HG02588 (cell line): Measurements from ENCODE around the gene UBE2D1.

Source experiments
- ATAC-seq: cut with Tn5 transposase; IDR thresholded peaks from one replicate; pipeline ENCODE4 v1.9.1; 2021; ENCODE audit warnings: mild to moderate bottlenecking, moderate library complexity; ENCODE audit not compliant: unreplicated experiment

UBE2D1 gene

DNA sequence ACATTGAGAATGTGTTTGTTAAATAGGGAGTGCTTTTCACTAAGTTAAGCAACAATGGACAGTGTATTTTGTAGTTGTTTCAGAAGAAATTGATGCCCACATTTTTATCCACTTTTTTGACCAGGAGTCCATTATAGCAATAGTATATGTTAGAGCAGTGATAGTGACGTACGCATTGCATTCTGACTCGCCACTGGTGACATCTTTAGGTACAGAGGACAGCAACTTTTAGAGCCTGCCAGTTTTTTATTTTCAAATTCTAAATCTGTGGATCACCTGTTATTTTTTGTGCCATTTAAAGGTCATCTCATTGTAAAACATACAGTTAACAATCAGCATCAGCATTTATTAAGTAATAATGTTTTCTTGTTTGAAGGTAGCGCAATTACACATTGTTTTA, 1.4 kb downstream of the UBE2D1 start:
- ATAC-seq = no peak

DNA sequence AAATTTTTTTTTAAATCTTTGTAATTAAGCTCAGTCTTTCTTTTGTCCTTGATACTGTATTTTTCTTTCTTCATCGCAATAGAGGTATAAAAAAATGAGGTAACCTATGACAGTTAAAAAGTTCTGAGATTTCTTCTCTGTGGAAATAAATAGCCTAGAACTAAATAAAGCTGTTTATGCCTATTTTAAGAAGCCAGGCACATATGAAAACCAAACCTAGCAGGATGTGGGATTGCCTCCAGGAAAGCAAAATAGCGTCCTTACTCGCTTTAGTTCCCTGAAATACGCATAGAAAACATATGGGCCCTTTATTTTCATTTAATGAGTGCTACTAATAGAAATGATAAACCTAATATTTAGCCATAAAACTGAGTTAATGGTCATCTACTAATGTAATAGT, 6.6 kb downstream of the UBE2D1 start:
- ATAC-seq = no peak

DNA sequence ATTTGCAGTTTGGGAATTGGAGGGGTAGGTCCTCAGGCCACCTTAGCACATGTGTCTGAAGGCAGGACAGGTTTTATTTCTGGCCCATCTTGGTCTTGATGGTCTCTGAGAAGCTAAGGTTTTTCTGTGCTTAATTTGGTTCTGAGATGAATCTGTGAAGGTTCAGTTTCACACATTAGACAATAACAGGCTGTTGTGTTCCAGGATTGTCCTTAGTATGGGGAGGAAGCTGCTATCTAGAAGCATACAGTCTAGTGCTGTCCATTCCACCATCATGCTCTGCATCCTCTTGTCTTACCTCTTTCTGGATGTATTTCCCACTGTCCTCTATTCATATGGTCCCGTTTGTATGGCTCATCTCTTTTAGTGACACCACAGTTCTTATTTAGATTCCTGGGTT, 7.1 kb downstream of the UBE2D1 start:
- ATAC-seq = peak; percentile 46

DNA sequence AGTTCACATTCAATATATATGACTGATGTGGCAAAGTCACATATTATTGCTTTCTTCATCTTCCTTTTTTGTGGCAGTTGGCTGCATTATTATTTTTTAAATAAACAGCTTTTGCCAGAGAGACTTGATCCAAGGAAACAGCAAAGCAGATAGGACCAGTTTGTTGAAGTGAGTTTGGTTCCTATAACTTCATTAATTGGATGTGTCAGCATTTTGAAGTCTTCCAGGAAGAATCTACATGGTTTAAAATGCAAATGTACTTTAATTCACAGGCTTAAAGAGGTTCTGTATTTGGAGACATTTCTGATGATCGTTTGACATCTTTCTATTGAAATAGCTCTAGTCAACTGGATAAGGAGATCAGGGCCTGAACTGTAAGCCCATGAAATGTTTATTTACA, 13.2 kb downstream of the UBE2D1 start:
- no peak for ATAC-seq

DNA sequence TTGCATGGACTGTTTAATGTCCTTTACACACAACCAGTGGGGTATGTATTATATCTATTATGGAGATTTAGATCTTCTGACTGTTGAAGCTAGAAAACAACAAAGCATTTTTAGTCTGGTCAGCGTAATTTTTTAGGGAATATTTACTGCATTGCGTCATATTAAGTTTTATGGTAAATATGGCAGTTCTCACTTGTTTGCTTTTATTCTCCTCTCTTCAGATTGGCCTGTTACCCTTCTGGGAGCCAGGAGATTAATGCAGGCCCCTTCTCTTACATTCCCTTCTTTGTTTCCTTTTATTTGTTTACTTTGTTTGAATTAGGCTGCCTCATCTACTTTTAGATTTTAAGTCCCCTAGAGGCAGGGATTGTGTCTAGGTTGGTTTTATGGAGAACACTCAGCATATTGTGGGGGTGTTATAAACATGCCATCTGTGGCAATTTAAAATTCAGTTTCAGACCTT, 13.8 kb downstream of the UBE2D1 start:
- no peak for ATAC-seq

DNA sequence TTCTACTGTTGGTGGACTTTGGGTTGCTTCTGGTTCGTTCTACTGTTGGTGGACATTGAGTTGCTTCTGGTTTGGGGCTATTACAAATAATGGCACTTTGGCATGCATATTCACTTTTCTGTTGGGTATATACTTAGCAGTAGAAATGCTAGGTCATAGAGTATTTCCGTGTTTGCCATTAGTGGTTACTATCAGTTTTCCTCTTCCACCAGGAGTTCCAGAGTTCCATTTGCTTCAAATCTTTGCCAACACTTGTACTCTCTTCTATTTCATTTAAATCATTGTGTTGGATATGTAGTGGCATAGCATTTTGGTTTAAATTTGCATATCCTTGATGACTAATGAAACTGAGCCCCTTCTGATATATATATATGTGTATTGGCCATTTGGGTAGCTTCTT, 15.2 kb downstream of the UBE2D1 start:
- ATAC-seq = no peak

DNA sequence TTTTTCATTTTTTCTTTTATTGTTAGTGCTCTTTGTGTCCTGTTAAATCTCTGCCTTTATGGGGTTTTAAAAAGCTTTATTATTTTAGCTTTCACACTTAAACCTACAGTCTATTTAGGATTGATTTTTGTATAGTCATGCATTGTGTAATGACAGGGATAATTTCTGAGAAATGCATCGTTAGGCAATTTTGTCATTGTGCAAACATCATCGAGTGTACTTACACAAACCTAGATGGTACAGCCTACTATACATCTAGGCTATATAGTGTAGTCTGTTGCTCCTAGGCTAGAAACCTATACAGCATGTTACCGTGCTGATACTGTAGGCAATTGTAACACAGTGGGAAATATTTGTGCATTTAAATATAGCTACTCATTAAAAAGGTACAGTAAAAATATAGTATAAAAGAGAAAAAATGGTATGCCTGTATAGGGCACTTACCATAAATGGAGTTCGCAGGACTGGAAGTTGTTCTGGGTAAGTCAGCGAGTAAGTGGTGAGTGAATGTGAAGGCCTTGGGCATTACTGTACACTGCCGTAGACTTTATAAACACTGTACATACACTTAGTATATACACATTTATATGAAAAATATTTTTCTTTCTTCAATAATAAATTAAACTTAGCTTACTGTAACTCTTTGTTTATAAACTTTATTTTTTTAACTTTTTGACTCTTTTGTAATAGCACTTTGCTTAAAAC, 16.0 kb downstream of the UBE2D1 start:
- ATAC-seq = no peak

DNA sequence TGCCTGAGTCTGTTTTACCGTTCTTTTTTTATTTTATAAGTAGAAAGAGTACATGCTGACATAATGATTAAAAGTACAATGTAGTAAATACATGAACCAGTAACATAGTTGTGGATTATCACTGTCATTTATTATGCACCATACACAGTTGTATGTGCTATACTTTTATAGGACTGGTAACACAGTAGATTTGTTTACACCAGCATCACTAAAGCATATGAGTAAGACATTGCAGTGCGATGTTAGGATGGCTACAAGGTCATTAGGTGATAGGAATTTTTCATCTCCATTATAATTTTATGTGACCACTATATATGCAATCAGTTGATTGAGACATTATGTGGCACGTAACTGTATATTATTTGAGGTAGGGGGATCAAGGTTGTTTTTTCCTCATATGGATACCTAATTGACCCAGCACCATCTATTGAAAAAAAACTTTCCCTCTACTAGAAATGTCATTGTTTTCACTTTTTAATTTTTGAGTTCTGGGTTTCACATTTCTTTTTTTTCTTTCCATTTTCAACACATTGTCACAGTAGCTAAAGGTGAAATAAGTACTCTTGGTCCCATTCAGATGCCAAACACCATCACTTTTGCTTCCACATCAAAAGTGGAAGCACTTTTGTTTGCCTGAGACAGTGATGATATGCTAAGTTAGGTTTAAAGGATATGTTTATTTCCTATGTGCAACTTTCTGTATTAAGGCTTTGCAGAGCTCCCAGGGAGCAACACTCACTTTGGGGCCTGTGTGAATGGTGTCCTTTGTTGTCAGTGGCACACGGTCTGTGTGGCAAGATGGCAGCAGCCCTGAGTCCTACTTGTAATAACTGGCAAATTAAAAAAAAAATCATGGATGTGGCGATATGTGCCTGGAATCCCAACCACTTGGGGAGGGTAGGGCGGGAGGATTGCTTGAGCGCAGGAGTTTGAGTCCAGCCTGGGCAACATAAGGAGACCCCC, 17.1 kb downstream of the UBE2D1 start:
- no peak for ATAC-seq

DNA sequence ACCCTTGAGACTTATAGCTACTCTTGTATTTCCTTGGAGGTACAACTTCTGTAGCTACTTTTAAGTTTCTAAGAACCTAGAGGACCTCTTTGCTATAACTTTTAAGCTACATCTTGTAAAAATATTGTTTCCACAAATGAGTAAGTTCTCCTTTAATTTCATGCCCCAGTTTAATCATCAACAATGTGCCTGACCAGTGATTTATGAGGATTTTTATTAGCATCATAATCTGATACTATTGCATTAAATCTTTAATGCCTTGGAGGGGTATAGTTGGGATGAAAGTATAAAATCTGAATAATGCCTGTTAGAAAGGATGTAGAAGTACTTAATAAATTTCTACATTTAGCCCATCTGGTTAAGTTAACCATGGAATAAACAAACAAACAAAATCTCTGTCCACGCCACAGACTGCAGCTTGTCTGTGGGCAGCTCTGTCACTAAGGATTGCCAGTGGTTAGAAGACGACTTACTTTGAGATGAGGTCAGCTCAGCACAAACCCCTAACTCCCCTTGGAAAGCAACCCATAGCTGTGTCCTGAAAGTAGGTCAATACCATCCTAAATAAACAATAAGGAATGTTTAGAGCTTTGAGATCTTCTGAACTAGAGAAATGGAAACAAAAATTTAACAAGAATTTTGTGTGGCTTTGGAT, 18.3 kb downstream of the UBE2D1 start:
- ATAC-seq = no peak

DNA sequence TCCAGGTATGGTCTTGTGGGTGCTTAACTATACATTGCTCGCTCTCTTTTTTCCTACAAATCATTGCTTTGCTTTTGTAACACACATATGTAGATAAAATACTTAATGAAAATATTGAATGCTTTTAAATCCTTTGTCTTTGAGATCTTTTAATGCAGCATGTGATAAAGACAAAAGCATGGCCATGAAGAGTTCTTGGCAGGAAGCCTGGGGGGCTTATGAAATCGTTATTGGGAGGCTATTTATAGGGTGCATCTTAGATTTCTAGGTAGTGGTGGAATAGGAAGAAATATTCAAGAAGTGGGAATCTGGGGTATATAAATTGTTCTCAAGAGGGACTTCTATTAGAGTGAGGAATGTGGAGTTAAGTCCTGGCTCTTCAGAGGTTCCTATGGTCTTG, 21.9 kb downstream of the UBE2D1 start:
- ATAC-seq = no peak

DNA sequence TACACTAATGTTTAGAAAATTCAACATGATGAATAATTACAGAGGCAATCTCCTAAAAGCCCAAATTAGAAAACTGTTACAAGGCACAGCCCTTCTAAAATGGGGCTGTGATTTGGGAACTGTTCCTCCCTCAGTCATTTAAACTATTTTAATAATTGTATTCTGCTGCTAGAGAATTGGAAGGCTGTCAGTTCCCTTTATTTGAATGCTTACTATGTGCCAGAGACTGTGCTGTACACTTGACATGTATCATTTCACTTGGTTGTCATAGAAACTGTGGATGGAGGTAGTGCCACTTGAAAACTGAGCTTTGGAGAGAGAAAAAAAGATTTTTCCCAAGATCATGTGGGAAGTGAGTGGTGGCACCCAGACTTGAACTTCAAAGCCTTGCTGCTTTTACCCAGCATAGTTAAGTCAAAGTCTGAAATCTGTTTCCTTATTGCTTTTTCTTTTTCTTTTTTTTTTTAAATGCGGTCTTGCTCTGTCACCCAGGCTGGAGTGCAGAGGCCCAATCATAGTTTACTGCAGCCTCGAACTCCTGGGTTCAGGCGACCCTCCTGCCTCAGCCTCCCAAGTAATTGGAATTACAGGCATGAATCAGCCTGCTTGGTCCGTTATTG, 23.6 kb downstream of the UBE2D1 start:
- ATAC-seq = no peak

DNA sequence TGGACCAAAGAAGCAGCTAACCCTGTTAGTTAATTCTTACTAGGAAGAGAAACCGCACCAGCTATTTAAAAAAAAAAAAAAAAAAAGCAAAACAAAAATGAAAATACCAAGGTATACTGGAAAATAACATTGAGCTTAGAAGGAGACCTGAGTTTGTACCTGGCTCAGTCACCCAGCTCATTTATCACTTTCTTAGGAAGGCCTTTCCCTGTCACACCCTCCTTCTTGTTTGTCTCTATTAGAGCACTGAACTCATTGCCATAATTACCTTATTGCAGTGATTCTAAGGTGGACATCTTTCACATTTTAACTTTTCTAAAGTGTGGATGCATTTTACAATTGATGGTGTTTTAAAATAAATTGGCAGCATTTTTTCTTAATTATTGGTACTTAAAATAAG, 24.1 kb downstream of the UBE2D1 start:
- ATAC-seq = no peak

DNA sequence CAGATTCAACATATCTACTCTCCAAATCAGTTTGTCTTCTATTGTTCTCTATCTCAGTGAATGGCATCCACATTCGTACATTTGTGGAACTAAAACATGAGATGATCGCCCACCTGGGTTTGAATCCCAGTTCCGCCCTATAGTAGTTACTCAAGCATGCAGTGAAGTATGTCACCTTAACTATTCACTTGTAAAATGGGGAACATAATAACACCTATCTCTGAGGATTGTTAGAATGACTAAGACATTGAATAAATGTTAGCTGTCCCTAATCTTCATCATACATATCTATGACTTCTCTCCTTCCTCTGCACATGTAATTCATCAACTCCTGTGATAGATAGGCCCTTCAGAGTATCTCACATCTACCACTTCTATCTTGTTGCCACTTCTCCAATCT, 24.7 kb downstream of the UBE2D1 start:
- no peak for ATAC-seq

DNA sequence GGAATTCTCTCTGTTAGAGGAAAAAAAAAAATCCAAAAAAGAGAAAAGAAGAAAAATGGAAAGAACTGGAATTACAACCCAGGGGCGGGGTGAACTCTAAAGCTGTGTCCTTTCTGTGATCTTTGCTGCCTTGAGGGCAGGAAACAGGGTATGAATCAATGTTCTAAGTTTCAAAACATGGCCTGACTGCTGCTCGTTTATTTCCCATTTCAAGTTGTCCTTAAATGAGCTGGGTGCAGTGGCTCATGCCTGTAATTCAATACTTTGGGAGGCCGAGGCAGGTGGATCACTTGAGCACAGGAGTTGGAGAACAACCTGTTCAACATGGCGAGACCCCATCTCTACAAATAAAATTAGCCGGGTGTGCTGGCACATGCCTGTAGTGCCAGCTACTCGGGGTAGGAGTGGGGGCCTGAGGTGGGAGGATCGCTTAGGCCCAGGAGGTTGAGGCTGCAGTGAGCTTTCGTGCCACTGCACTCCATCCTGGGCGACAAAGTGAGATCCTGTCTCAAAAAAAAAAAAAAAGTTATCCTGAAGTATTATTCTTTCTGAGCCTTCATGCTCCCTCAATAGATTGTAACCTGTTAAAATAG, 25.7 kb downstream of the UBE2D1 start:
- no peak for ATAC-seq

DNA sequence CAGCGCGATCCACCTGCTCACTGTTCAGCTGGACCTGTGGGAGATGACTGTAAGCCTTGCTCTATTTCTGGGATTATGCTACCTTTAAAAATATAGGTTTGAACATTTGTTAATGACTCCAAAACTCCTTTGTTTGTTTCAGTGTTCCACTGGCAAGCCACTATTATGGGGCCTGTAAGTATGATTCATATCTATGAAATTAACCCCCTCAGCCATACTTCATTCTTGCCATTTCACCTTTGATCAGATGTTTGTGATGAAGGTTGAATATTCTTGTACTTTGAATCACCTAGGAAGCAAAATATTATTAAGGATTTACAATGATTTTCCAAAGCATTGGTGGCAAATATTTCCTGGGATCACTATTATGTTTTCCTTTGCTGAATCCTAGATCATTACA, 26.5 kb downstream of the UBE2D1 start:
- no peak for ATAC-seq

DNA sequence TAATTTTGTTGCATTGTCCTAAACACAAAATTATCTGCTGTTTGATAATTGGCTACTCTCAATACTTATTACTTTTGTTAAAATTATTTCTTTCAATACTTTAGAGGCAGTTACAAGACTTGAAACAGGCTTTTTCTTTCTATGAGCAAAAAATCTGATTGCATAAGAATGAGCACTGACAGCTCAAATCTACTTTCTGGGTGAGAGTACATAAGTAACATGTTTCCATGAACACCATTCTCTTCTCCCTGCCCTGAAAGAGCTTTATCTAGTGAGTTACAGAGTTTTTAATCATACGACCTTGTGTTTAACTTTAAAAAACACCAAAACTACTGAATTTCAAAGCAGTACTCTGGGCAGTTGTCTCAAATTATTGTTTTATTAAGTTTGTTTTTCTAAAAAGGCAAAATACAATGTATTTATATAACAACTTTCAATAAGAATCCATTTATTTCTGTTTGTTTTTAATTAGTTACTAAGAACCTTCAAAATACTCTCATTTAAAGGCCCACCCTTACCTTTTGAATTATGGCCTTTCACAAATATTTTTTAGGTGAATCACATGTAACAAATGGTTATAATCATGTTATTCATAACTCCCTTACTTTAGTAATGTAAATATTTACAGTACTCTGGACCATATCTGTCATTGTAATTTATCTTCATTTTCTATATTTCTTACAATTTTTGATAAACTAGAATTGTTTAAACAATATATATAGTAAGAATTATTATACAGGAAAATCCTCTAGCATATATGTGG, 27.4 kb downstream of the UBE2D1 start:
- no peak for ATAC-seq

DNA sequence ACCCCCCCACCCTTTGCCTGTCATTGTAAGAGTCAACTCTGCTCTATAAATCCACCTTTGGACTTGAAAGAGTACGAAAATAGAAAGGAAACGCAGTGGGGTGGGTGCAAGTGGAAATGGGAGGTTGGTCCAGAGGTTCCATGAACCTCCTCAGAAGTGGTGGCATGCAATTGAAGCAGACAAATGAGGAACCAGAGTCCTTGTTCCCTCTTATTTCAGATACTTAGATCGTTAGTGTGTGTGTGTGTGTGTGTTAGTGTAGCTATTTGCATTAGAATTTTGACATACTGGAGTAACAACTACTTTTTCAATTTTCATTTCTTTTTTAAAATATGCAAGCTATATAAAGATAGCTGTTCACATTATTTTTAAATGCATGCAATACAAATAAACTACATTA, 32.3 kb downstream of the UBE2D1 start:
- no peak for ATAC-seq

DNA sequence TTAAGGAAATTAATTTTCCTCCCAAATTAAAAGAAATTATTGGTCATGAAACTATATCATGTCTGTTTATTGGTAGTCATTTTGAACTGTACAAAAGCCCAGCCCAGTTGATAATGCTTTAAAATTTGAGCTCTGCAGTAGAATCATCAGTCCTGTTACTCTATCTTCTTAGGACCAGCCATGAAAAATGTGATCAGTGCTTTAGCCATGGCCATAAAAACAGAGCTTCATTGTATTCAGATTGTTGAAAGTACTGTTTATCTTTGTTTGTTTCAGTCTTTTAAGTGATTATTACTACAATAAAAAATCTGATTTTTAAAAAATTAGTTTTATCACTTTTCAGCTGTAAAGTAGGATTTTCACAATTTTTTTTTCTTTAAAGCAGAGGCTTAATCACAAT, 36.7 kb downstream of the UBE2D1 start:
- ATAC-seq = no peak

DNA sequence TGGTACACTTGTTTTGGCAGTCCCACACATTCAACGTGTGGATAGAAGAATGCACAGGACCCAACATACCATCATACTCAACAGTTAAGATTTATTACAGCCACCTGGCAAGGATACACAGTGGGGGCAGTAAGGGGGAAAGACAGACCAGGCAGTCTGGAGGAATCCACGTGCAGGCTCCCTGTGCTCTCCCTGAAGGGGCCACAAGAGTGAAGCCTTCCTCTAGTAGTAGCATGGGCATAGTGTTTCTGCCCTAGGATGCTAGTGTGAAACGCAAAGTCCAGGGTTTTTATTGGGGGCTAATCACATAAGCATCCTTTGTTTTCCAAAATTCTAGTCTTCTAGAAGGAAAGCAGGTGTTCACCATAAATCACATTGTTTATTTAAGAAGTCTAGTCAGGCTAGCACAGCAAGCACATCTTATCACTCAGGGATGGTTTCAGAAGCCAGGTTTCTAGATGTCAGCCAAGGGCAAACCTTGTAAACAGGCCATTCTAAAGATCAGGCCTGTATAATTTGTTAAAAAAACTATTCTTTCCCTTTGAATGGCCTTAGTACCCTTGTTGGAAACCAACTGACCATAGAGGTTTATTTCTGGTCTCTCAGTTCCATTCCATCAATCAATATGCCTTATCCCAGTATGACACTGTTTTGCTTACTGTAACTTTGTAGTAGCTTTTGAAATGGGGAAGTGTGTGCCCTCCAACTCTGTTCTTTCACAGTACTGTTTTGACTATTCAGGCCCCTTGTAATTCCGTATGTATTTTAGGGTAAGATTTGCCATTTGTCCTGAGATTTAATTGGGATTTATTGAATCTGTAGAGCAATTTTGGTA, 38.0 kb downstream of the UBE2D1 start:
- ATAC-seq = peak; percentile 87
